GM18868 (cell line): ENCODE measurements around the gene GALNT2.

Source experiments
- ATAC-seq: cut with Tn5 transposase; IDR thresholded peaks from one replicate; pipeline ENCODE4 v1.9.1; 2021; ENCODE audit warnings: mild to moderate bottlenecking, moderate library complexity; ENCODE audit not compliant: unreplicated experiment

GALNT2 gene

GRCh38 chr1:230066466-230067404 is at the start of gene GALNT2:
Gene GALNT2, plus strand, starts transcription at chr1:230067238. Its CDS starts 43 bp downstream, at chr1:230067281.
- ATAC-seq: peak; percentile 88

GRCh38 chr1:230020451-230020850 is 46.6 kb upstream of the GALNT2 start:
- no peak for ATAC-seq

GRCh38 chr1:230022666-230023380 is 44.2 kb upstream of the GALNT2 start:
- no peak for ATAC-seq

- ATAC-seq: no peak
These were observed 41.4 kb upstream of the GALNT2 start for GRCh38 chr1:230025686-230026085.

- no peak for ATAC-seq
These were observed 40.9 kb upstream of the GALNT2 start for GRCh38 chr1:230026139-230026538.

GRCh38 chr1:230026572-230026971 is 40.5 kb upstream of the GALNT2 start:
- no peak for ATAC-seq

- ATAC-seq: no peak
These were observed 38.3 kb upstream of the GALNT2 start for GRCh38 chr1:230028602-230029223.

- no peak for ATAC-seq
These were observed 37.6 kb upstream of the GALNT2 start for GRCh38 chr1:230029244-230029941.

GRCh38 chr1:230030122-230030821 is 36.8 kb upstream of the GALNT2 start:
- ATAC-seq: no peak

- ATAC-seq: no peak
These were observed 35.9 kb upstream of the GALNT2 start for GRCh38 chr1:230031131-230031530.

GRCh38 chr1:230032516-230033281 is 34.3 kb upstream of the GALNT2 start:
- no peak for ATAC-seq

GRCh38 chr1:230037261-230037660 is 29.8 kb upstream of the GALNT2 start:
- ATAC-seq: no peak

GRCh38 chr1:230040440-230040839 is 26.6 kb upstream of the GALNT2 start:
- no peak for ATAC-seq

GRCh38 chr1:230043081-230043480 is 24.0 kb upstream of the GALNT2 start:
- no peak for ATAC-seq

- ATAC-seq: no peak
These were observed 22.3 kb upstream of the GALNT2 start for GRCh38 chr1:230044729-230045128.

- no peak for ATAC-seq
These were observed 19.7 kb upstream of the GALNT2 start for GRCh38 chr1:230047114-230047865.

GRCh38 chr1:230048322-230048721 is 18.7 kb upstream of the GALNT2 start:
- ATAC-seq: no peak

- no peak for ATAC-seq
These were observed 18.1 kb upstream of the GALNT2 start for GRCh38 chr1:230048922-230049321.

GRCh38 chr1:230049731-230050130 is 17.3 kb upstream of the GALNT2 start:
- ATAC-seq: no peak
